ENCODE measurements around the gene KIAA0825. TPM values are rescaled to one million over a fixed set of nuclear protein-coding genes. Genes with fewer than 3 reads are reported as not detected.
A peak's percentile ranks its signal among the peaks of the same experiment; 100 is the strongest.

Gene KIAA0825
- total and polyA plus RNA-seq, 8 donors, result 5.1 to 6.9 (median 6.5) TPM

- no peaks in the 10 kb centered on the region for H3K9me3 ChIP-seq
- H3K4me1 ChIP-seq, result peaks cover 0 to 3% of the 10 kb centered on the region in 2 donors
- no peak for ATAC-seq
- peak in 2 of 4 donors; percentile 9 to 16 for DNase-seq
- H3K27ac ChIP-seq, result no peak overlapping the region
- no peaks in the 10 kb centered on the region for H3K36me3 ChIP-seq
- no peak for TF ChIP-seq CTCF (IDR thresholded peaks at IDR 0.05)
- H3K27me3 ChIP-seq, result no peaks in the 10 kb centered on the region
- intact Hi-C loops (cut with DNase I), result no loop called here
- H3K4me3 ChIP-seq, result no peak overlapping the region
Observed at GRCh38 chr5:94508461-94509148, 109.8 kb downstream of the KIAA0825 start.

GRCh38 chr5:94505327-94506068, 112.9 kb downstream of the KIAA0825 start:
- Histone ChIP-seq H3K4me3 (no peak overlapping the region), H3K27me3 (no peaks in the 10 kb centered on the region), H3K9me3 (no peaks in the 10 kb centered on the region), H3K36me3 (no peaks in the 10 kb centered on the region), H3K4me1 (no peaks in the 10 kb centered on the region), H3K27ac (no peak overlapping the region)
- TF ChIP-seq CTCF (IDR thresholded peaks at IDR 0.05), result no peak
- ATAC-seq, result no peak
- no peak for DNase-seq
- intact Hi-C loops (cut with DNase I), result no loop called here

GRCh38 chr5:94503677-94504076, 114.7 kb downstream of the KIAA0825 start:
- DNase-seq (no peak), ATAC-seq (no peak)
- Histone ChIP-seq H3K9me3 (no peaks in the 10 kb centered on the region), H3K27ac (no peak overlapping the region), H3K4me3 (no peak overlapping the region), H3K36me3 (no peaks in the 10 kb centered on the region), H3K4me1 (no peaks in the 10 kb centered on the region), H3K27me3 (no peaks in the 10 kb centered on the region)
- intact Hi-C loops (cut with DNase I), result no loop called here
- no peak for TF ChIP-seq CTCF (IDR thresholded peaks at IDR 0.05)

- H3K36me3 ChIP-seq, result no peaks in the 10 kb centered on the region
- no peaks in the 10 kb centered on the region for H3K9me3 ChIP-seq
- no peak overlapping the region for H3K27ac ChIP-seq
- intact Hi-C loops (cut with DNase I), result no loop called here
- DNase-seq (no peak), ATAC-seq (no peak)
- no peaks in the 10 kb centered on the region for H3K4me1 ChIP-seq
- H3K27me3 ChIP-seq, result no peaks in the 10 kb centered on the region
- H3K4me3 ChIP-seq, result no peak overlapping the region
- no peak for TF ChIP-seq CTCF (IDR thresholded peaks at IDR 0.05)
Observed at GRCh38 chr5:94501365-94501764, 117.0 kb downstream of the KIAA0825 start.

GRCh38 chr5:94499806-94500205, 118.6 kb downstream of the KIAA0825 start:
- Histone ChIP-seq H3K4me1 (no peaks in the 10 kb centered on the region), H3K27me3 (no peaks in the 10 kb centered on the region), H3K27ac (no peak overlapping the region), H3K36me3 (no peaks in the 10 kb centered on the region), H3K4me3 (no peak overlapping the region), H3K9me3 (no peaks in the 10 kb centered on the region)
- DNase-seq, result no peak
- TF ChIP-seq CTCF (IDR thresholded peaks at IDR 0.05), result no peak
- intact Hi-C loops (cut with DNase I), result no loop called here
- ATAC-seq, result no peak
